Activated T-cell treated with anti-CD3 and anti-CD28 coated beads for 24 hours (primary cell): ENCODE results near the gene GATB.

Experiments
- DNase-seq: peaks from one replicate; pipeline ENCODE4 v3.0.0-alpha.2; 2020; ENCODE audit warnings: low read depth

The GATB gene

DNA sequence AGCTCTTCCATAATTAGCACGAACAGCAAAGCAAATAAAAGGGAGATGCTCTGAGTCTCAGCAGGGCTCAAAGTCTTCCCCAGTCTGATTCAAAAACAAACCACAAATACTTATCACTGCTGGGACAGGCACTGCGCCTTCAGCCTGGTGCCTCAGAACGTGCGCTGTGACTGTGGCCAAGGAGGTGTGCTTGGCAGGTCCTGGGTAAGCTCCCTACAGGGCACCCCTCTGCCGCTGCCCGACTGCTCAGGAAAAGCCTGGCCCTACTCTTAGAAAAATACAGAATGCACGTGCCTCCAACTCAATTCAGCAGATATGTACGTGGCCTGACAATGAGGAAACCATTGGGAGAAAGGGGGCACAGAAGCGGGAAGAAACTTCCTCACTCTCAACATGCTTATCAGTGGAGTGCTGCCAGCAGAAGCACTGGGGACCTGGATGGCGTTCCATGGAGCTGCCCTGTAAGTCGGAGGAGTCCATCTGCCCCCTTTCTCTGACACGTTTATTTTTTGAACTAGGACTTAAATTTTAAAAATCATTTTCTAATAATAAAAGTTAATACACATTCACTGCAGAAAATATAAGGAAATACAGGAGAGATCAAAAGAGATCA, 86.8 kb downstream of the GATB start:
- no peak for DNase-seq

DNA sequence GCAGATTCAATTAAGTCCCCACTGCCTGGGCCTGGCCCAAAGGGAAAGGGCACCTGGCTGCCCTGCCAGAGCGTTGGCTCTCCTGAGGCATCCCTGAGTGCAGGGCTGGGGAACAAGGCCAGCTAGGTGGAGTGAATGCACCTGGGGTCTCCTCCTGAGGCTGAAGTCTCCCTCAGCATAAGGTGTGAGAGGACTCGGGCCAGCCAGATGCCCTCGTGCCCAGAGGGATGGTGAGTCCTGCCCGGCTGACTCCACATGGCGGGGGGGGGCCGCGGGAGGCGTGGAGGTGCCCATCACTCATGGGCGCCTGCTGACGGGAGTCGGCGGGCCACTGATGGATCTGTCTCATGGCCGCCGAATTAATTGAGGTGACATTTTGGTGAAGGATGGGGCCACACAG, 87.8 kb downstream of the GATB start:
- no peak for DNase-seq

DNA sequence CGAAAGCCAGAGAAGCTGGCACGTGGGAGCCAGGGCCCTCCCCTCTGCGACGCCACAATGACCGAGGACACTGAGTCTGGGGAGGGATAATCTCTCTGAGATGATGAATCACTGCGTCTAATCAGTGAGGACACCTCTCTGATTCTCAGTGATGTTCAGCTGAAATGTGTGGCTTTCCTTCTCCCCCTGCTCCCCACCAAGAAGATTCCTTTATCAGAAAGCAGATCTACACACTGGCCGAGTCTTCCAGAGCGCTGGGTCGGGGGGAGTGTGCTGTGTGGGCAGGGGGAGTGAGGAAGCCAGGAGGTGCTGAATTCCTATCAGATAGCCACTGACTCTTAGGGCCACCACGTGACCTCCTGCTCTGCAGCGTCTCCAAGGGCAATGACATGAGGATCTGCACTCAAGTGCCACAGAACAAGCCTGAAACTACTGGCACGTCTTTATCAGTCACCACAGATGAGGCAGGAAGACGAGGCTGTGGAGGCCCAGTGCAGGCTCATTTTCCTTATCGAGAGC, 89.2 kb downstream of the GATB start:
- DNase-seq, result no peak

DNA sequence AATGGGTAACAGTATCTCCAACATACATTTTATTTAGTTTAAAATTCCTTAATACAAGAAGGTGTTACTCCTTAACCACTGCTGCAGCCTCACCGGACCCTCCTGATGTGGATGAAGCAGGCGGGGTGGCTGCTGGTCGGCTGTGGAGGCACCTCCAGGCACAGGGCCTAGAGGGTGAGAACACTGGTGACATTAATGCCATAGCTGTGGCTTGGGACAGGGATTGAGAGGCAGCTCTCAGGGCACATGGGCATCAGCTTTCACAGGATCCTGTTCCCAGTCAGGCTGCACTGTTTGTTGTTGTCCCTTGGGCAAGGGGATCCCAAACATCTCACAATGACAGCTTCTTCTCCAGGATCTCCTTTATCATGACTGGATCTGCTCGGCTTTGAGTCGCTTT, 90.0 kb downstream of the GATB start:
- no peak for DNase-seq

DNA sequence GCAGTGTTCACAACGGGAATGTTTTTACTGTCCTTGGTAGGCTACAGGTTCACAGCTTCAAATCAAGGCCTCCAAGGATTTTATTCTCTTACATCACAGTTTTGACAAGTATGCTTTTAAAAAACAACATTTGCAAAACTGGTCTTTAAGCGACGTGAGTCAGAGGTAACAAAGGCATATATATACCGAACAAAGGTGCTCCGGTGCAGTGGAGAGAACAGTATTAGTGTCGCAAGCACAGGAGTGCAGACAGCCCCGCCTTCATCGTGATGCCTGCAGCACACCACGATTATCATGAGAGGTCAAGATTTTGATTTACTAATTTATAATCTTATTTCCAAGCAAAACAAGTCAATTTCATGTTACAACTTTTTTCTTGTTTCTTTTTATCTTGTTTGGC, 90.8 kb downstream of the GATB start:
- no peak for DNase-seq

DNA sequence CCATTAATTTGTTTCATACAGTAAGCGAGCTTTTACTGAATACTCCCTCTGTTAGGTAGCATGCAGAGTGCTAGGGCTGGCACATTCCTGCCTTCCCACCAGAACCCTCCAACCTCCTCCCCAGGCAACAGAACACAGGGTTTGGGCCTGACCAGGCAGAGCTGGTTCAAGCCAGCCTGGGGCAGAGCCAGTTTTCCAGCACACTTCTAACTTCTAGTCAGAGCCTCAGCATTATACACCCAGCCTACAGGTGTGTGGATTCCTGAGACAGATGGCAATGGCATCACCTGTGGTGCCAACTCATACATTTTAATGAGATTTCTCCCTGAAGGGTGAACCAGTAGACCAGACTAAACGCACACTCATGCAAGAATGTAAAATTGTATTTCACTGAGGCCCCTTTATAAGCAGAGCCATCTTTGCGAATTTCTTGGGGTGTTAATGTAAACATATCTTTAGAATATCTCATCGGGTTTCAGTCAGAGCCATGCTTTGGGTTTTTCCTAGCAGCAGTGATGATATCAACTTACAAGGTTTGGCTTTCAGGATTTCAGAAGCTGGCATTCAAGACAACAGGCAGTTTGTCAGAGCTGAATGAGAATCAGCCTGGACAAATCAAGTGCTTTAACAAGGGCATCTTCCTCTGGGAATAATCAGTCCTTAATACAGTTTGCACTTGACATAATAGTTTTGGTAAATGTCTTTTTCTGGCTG, 92.0 kb downstream of the GATB start:
- no peak for DNase-seq

DNA sequence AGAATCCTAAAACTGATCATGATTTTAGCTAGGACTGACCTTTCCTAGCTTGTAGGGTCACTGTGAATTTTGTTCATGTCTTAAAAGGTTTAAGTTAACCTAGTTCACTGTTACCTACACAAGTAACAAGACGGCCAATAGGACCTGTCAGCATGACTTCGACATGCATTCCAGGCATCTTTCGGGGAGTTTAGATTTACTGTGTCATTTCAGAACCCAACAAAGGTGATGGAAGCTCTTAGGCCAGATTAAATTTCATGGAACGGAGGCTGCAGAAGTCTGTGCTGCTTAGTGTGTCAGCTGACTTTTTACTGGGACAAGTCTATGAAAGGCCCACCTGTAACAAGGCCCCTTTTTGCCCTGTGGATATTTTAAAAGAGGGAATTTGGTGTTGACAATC, 93.1 kb downstream of the GATB start:
- DNase-seq, result no peak

DNA sequence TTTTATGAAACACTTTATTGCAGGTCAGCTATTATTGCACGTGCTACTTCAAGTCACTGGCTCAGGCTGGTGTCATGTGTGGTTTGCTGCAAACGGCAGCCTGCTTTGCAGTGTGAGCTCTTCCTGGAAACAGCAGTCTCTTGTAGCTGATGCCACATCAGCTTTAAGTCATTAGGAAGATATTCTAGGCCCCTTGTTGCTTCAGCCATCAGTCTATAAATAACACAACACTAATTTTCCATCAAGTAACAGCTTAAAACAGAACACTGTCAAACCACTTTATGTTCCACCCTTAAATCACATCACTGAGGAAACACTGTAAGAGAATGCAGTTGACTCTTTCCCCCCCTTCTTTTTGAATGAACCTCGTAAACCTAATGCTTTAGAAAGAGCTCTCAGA, 93.8 kb downstream of the GATB start:
- DNase-seq, result no peak

DNA sequence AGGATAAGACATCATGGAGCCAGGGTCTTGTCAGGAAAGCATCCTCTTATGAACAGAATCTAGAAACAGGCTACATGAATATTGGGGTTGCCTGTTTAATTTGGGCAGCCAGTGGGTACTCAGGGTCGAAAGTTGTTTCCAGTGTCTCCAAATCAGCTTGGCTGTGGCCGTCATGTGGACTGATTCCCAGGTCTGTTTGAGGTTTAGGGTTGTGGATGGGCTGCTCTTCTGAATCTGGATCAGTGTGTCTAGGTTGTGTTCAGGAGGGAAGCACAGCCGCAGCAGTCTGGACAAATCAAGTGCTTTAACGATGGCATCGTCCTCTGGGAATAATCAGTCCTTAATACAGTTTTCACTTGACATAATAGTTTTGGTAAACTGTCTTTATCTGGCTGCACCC, 94.3 kb downstream of the GATB start:
- no peak for DNase-seq

DNA sequence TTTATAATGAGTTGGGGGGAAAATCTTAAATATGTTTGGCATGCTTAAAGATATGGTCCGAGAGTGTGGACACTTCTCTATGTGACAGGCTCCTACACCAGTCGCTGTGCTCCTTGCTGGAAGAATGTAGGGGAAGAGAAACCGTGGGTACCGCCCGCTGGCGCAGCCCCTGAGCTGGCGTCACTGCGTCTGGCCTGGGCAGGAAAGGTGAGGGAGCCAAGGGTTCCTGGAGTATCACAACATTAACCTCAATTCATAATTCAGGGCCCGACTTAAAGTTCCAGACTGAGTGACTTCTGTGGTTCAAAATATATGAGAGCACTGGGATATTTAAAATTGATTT, 95.1 kb downstream of the GATB start:
- DNase-seq, result no peak

DNA sequence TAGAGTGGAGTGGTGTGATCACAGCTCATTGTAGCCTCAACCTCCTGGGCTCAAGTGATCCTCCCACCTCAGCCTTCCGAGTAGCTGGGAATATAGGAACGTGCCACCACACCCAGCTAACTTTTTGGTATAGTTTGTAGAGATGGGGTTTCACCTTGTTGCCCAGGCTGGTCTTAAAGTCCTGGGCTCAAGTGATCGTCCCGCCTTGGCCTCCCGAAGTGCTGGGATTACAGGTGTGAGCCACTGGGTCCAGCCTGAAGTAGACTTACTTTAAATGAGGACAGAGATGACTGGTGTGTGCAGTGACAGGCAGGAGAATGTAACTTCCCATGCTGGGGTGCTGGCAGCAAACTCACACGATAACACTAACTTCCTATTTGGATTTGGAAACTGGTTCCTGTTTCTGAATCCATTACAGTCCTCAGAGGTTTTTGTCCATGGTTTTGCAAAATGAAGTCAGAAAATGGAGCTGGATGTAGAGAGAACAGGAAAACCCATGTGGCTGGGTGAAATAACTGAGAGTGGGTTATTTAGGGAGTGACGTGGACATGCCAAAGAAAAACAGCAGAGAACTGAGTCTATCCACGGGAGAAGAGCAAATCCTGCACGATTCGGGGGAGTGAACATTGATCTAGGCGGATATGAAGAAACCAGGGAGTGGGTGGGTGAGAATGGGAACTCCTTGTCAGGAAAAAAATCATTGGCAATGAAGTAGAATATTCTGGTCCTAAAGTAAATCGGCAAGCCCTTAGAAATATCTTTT, 95.6 kb downstream of the GATB start:
- DNase-seq, result no peak

DNA sequence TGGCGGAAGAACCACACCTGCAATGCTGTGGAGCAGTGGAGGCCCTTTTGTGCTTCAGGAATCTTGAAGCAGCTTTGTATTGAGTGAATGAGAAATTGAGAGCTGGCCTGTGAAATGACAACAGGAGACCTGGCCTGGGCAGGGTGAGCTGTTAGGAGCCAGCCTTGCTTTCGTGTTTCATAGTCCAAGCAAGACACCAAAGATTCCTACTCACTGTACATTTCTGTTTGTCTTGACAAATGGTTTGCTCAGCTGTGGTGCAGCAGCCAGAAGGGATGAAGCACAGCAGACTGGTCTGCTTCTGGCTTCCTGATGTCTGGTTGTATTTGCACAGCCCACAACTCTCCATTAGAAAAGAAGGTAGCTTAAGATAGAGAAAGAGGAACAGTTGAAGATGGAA, 96.5 kb downstream of the GATB start:
- no peak for DNase-seq

DNA sequence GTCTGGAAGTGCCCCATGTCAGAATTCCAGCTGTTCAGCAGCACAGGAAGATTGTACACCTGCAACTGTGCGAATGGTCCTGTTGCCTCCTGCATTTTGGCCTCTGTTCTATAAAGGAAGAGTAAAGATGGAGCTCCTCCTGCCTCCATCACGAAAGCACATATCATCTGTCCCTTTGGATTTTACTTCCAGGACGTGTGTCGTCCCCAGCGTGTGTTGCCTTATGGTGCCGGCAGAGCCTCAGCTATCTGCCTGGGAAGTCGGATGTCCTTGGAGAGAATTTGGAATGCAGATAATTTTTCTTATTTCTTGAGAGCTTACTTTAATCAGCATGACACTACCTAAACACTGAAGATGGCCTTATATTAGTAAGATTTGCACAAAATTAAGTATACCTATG, 97.7 kb downstream of the GATB start:
- DNase-seq, result no peak

DNA sequence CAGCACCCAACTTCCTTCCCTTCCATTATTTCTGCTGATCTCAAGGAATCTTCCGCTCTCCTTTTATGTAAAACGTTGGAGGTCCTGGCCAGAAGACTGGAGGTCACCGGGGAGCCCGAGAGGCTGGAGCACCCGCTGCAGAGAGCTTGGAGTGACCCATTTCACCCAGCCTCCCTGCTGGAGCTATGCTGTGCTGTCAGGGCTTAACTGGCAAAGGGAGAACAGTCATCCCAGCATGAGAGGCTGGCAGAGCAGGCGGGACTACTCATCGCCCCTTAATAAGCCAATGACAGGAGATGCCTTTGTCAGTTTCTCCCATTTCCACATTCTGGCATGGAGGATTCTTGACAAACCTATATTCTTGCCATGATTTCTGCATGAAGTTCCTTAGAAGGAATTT, 98.9 kb downstream of the GATB start:
- DNase-seq, result no peak

DNA sequence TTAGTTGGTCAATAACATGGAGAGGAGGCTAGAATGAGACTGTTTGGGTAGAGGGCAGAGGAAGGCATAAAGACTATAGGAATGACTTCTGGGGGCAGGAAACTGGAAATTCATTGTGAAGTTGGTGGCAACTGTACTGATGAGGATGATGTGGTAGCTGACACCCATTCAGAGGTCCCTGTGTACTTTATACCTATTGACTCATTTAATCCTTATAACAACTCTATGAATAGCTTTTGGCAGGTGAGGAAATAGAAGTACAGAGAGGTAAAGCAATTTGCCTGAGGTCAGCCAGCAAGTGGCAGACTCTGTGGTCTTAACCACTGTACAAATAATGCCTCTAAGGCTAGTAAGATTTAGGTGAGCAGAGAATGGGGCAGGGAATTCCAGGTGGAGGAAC, 100.1 kb downstream of the GATB start:
- no peak for DNase-seq

DNA sequence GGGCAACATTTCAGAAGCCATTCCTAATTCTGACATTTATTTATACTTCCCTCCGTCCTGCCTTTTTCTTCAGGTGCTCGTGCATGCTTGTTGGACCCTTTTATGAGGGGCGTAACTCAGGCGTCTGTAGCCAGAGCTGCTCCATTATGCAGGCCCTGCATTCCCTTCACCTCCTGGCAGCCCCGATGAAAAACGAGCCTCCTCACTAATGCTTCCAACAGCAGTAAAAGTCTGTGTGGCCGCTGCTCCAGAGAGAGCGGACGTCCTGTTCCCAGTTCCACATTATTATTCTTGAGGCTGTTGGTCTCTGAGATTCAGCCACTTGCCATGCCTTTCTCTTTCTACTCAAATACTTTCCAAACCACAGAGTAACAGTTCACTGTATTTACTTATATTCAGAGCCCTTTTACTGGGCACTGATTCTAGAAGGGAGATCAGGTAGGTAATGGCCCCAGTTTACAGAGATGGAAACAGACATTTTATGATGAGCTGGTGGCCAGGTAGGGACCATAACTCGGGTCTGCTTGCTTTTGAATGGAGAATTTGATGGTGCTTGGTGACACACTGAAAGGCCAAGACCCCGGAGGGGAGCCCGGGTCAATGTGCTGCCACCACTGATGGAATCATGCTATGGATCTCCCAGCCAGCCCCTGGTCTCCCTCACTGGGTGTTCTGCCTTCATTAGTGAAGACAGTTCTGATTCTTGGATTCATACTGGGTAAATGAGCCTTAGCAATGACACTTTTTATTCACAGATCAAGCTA, 101.0 kb downstream of the GATB start:
- DNase-seq, result no peak

DNA sequence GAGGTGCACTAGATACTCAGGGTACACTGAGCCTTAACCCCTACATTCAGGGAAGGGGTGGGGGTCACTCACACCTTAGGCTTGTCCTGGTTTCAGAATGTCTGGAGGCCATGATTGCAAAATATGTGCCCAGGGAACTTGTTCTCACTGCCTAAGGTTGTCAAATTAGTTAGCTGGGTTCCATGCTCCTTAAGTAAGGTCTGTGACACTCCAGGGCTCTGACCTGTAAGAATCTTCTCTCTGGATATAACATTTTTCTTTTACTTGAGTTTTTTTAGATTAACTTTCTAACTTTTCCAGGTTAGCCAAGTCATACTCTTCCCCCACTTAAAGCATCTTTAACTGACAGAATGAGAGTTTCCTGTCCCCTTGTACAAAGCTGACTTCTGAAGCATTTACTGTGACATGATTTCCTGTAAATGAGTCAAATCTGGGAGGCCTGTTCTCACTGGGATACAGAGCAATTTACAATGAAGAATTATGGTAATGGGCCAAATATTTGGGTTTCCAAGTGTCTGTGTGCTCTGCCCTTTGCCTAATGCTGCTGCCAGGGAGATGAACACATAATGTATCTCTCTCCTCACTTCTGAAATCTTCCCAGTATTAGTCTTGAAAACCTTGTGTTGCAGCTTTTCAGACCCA, 101.7 kb downstream of the GATB start:
- DNase-seq, result no peak

DNA sequence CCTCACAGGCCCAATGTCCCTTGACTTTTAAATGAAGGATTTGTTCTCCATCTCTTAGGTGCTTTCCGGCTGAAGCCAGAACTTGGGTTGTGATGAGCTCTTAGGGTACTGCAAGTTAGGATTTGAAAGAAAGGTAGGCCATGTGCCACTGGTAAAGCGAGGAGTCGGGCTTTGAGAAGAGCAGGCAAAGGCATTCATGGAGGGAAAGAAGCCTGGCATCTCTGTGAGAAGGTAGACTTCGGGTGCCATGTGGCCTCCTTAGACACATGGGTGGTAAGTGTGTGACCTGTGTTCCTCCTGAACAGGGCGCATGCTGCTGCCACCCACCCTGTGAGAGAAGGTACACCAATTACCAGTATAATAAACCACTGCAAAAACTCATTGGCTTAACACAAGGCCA, 102.9 kb downstream of the GATB start:
- no peak for DNase-seq

DNA sequence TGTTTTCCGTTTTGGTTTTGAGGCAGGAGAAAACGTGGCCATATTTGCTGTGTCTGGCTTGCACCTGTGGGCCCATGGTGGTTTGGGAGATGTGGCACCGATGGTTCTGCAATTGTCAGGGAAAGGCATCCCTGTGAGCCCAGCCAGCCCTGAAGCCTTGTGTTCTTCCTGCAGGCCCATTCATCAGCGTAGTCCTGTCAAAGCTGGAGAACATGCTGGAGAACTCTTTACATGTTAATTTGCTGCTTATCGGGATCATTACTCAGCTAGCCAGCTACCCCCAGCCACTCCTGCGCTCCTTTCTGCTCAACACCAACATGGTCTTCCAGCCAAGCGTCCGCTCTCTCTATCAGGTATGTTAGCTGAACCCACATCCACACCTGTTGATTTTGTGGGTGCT, 104.7 kb downstream of the GATB start:
- no peak for DNase-seq

DNA sequence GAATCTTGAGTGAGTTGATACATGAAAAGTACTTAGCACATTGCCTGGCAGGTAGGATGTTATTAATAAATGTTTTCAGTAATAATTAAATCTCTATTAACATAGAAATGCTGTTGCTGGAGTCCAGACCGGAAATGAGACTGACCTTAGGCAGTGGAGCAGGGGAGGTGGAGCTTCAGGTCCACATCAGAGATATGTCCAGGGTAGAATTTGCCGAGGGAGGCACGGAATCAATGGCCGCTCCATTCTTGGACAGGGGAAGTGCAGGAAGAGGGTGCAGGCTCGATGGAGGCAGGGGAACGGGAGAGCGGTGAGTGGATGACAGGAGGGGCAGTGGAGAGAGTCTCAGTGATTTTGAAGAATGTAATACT, 107.3 kb downstream of the GATB start:
- no peak for DNase-seq

DNA sequence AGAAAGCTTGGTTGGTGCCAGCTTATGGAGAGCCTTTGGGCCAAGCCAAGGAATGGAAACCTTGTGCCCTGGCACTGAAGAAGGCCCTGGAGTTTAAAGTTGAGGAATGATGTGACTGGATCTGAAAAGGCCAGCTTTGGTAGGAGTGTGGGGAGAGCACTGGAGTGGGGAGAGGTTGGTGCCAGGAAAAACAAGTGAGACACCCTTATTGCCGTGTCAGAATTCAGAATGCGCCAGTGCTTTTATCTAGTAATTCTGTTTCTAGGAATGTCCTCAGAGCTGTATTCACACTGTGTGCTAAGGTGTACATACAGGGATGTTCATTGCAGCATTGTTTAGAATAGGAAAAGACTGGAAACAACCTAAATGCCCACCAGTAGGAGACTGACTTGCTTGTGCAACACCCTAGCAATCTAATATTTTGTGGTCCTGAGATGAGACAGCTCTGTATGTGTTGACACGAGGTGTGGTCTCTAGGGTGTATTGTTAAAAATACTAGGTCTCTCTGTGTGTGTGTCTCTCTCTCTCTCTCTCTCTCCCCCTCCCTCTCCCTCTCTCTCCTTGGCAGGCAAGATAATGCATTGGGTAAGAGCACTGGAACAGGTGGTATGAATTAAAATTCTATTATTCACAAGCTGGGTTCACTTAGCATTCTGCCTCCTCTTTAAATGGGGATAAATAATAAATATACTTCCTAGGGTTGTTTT, 107.8 kb downstream of the GATB start:
- no peak for DNase-seq

DNA sequence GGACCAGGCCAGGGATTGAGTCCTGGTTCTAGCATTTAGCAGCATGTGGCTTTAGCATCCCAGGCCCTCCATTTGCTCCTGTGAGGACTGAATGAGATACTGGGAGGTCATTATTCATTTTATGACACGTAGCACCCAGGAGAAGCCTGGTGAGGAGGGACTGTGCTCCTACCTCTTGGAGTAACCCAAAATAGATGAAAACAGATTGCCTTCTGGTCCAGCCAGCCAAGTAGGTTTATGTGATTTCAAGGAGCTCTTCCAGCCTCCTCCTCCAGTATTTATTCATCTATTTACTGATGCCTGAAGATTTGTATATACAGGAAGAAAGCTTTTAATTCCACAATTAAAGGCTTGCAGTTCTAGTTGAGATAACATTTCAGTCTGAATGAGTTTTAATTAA, 109.3 kb downstream of the GATB start:
- no peak for DNase-seq
